ENCODE data around the gene SLC5A8.

SLC5A8 gene

DNA sequence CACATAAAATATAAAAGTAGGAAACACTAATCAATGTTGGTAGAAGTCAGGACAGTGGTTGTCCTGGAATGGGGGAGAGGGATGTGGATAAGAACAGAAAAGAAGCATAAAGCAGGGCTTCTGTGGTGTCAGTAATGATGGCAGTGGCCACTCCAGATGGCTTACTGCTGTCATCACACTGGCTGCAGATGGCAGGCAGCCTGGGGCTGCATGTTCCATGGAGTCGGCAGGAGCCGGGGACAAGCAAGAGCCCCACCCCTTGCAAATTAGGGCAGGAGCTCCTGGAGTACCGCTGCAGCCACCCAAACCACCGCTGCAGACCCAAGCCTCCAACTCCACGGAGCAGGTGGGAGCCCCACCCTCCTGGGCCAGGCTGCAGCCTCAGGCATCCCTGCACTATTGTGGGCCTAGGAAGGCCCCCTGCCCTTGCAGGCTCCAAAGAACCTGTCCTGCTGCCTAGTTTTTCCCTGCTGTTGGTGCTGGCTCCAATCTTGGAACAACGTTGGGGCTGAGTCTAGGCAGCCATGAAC, 28.8 kb upstream of the SLC5A8 start:
- CTCF ChIA-PET, result no interaction called here
- POLR2A ChIA-PET, result no interaction called here
- H3K4me3 ChIP-seq (ENCODE audit: low read depth, low read length), result no peak overlapping the region
- DNase-seq (ENCODE audit: low read depth, low spot score), result no peak
- TF ChIP-seq, protein P1, sequence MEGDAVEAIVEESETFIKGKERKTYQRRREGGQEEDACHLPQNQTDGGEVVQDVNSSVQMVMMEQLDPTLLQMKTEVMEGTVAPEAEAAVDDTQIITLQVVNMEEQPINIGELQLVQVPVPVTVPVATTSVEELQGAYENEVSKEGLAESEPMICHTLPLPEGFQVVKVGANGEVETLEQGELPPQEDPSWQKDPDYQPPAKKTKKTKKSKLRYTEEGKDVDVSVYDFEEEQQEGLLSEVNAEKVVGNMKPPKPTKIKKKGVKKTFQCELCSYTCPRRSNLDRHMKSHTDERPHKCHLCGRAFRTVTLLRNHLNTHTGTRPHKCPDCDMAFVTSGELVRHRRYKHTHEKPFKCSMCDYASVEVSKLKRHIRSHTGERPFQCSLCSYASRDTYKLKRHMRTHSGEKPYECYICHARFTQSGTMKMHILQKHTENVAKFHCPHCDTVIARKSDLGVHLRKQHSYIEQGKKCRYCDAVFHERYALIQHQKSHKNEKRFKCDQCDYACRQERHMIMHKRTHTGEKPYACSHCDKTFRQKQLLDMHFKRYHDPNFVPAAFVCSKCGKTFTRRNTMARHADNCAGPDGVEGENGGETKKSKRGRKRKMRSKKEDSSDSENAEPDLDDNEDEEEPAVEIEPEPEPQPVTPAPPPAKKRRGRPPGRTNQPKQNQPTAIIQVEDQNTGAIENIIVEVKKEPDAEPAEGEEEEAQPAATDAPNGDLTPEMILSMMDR (IDR thresholded peaks at IDR 0.05; ENCODE audit: insufficient read depth, low read length, missing control alignments), result no peak

- TF ChIP-seq, protein P1 (IDR thresholded peaks at IDR 0.05; ENCODE audit: insufficient read depth, low read length, missing control alignments), result no peak
- ChIA-PET CTCF (no interaction called here), POLR2A (no interaction called here)
These were observed 28.3 kb upstream of the SLC5A8 start for GRCh38 chr12:101238306-101238705.

GRCh38 chr12:101235686-101236085, 25.6 kb upstream of the SLC5A8 start:
- POLR2A ChIA-PET, result no interaction called here
- H3K4me3 ChIP-seq (ENCODE audit: low read depth, low read length), result no peak overlapping the region
- no peak for DNase-seq (ENCODE audit: low read depth, low spot score)
- TF ChIP-seq, protein P1 (IDR thresholded peaks at IDR 0.05; ENCODE audit: insufficient read depth, low read length, missing control alignments), result no peak
- CTCF ChIA-PET, result no interaction called here

More at GRCh38 chr12:101238306-101238705, 28.3 kb upstream of the SLC5A8 start:
- DNase-seq (ENCODE audit: low read depth, low spot score), result no peak
- no peak overlapping the region for H3K4me3 ChIP-seq (ENCODE audit: low read depth, low read length)

DNA sequence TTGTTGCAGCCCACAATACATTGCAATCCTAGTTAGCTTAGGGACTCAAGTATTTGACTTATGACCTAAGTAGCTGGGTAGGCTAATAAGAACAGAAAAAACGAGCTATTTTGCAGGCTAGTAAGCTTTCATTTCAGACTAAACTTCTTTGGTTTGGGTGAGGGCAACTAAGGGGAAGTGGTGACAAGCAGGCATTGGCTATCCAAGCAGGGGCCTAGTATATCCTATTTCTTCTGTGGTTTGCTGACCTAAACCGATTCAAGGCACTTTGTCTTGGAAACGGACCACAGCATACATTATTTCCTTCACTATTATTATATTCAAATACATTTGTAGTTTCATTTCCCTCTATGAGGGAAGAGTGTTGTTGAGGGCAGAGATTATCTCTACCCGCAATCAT, 21.6 kb upstream of the SLC5A8 start:
- POLR2A ChIA-PET, result no interaction called here
- TF ChIP-seq, protein P1 (IDR thresholded peaks at IDR 0.05; ENCODE audit: insufficient read depth, low read length, missing control alignments), result no peak
- no peak for DNase-seq (ENCODE audit: low read depth, low spot score)
- CTCF ChIA-PET, result no interaction called here
- no peak overlapping the region for H3K4me3 ChIP-seq (ENCODE audit: low read depth, low read length)

DNA sequence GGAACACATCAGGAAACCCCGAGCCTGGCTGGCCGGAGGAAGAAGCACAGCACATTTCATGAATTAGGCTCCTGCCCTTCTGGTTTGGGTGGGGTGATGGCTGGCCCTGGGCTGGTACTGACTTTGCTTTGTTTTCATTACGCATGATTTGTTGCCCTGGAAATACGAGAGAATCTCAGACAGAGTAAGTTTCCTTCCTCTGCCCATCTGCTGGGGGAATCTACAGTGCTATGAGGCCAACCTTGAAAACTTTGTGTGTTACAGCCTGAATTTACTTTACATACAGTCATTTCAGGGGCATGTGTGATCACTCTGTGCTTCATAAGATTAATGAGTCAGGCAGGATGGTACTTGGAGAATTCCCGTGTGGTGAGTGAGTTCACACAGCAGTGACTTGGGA, 20.5 kb upstream of the SLC5A8 start:
- POLR2A ChIA-PET, result no interaction called here
- peak; percentile 50 for DNase-seq (ENCODE audit: low read depth, low spot score)
- CTCF ChIA-PET, result no interaction called here
- no peak overlapping the region for H3K4me3 ChIP-seq (ENCODE audit: low read depth, low read length)
- TF ChIP-seq, protein P1 (IDR thresholded peaks at IDR 0.05; ENCODE audit: insufficient read depth, low read length, missing control alignments), result no peak

- TF ChIP-seq, protein P1 (IDR thresholded peaks at IDR 0.05; ENCODE audit: insufficient read depth, low read length, missing control alignments), result no peak
- H3K4me3 ChIP-seq (ENCODE audit: low read depth, low read length), result no peak overlapping the region
- CTCF ChIA-PET, result no interaction called here
- DNase-seq (ENCODE audit: low read depth, low spot score), result no peak
- POLR2A ChIA-PET, result no interaction called here
These were observed 19.8 kb upstream of the SLC5A8 start for GRCh38 chr12:101229841-101230241.

Data from AG04449 (cell line).